NCI-H2171 treated with DMSO at 0.1 percent for 48 hours (cell line): ENCODE data around the gene IP6K3.

Source experiments
- DNase-seq: peaks from one replicate; lab custom pipeline; 2025; lab: John Stamatoyannopoulos, UW

Gene IP6K3

GRCh38 chr6:33746651-33747100 is at the start of gene IP6K3:
Gene IP6K3, minus strand, starts transcription at chr6:33746905. Its CDS starts 11,429 bp downstream, at chr6:33735476.
- DNase-seq: no peak

GRCh38 chr6:33794910-33795623 is 48.4 kb upstream of the IP6K3 start:
- peak; percentile 33 for DNase-seq

GRCh38 chr6:33792981-33793380 is 46.3 kb upstream of the IP6K3 start:
- DNase-seq: no peak

GRCh38 chr6:33791620-33792019 is 44.9 kb upstream of the IP6K3 start:
- DNase-seq: no peak

GRCh38 chr6:33790910-33791309 is 44.2 kb upstream of the IP6K3 start:
- DNase-seq: no peak

GRCh38 chr6:33790379-33790778 is 43.7 kb upstream of the IP6K3 start:
- no peak for DNase-seq

GRCh38 chr6:33789550-33789895 is 42.8 kb upstream of the IP6K3 start:
- no peak for DNase-seq

- peak; percentile 90 for DNase-seq
Observed at GRCh38 chr6:33788694-33789549, 42.2 kb upstream of the IP6K3 start, which contains the start of gene LEMD2. Gene LEMD2, minus strand, starts transcription at chr6:33789130. Its CDS starts 14 bp downstream, at chr6:33789116.

- DNase-seq: peak; percentile 46
Observed at GRCh38 chr6:33787954-33788693, 41.4 kb upstream of the IP6K3 start.

- no peak for DNase-seq
Observed at GRCh38 chr6:33787346-33787953, 40.7 kb upstream of the IP6K3 start.

- no peak for DNase-seq
Observed at GRCh38 chr6:33786736-33787135, 40.0 kb upstream of the IP6K3 start.

- DNase-seq: no peak
Observed at GRCh38 chr6:33785778-33786177, 39.1 kb upstream of the IP6K3 start.

- no peak for DNase-seq
Observed at GRCh38 chr6:33784787-33785186, 38.1 kb upstream of the IP6K3 start.

GRCh38 chr6:33783781-33784520 is 37.2 kb upstream of the IP6K3 start:
- DNase-seq: no peak

GRCh38 chr6:33782561-33782960 is 35.9 kb upstream of the IP6K3 start:
- no peak for DNase-seq

- DNase-seq: no peak
Observed at GRCh38 chr6:33781131-33781975, 34.6 kb upstream of the IP6K3 start.

GRCh38 chr6:33779895-33780294 is 33.2 kb upstream of the IP6K3 start:
- DNase-seq: no peak

GRCh38 chr6:33779290-33779689 is 32.6 kb upstream of the IP6K3 start:
- DNase-seq: no peak

GRCh38 chr6:33778444-33779121 is 31.9 kb upstream of the IP6K3 start:
- DNase-seq: no peak
